ENCODE data around the gene RTEL1. TPM values are rescaled to one million over a fixed set of nuclear protein-coding genes. Genes with fewer than 3 reads are reported as not detected.

The RTEL1 gene
- total and polyA plus RNA-seq, 9 of the 15 experiments (the other 6 are each of a cell fraction or from before 2014, with no cell fraction given): 0.36 to 61.0 (median 17.9) TPM

DNA sequence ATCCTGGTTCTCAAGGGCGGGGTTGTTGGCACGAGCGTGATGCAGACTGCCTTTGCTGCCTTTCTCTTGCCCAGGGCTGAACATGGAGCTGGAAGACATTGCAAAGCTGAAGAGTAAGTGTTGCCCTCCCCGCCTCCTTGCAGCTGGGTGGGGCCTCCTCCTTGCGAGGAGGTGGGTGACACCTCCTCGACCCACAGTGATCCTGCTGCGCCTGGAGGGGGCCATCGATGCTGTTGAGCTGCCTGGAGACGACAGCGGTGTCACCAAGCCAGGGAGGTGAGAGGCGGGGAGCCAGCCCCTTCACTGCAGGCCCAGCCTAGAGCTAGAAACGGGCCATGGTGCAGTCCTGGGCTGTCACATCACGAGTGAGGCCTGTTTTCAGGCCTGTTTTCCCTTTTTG is 20.0 kb downstream of the RTEL1 start:
- H2AFZ ChIP-seq (ENCODE audit: low read depth, low read length): no peak overlapping the region
- peaks cover 77% of the 10 kb centered on the region; the same call in 2 of the 3 replicates for H3K36me3 ChIP-seq (ENCODE audit: control insufficient read depth, insufficient read depth, low read length)
- 80% methylated on average over 13 of the region's 13 CpGs for WGBS (ENCODE audit: insufficient coverage, low coverage, missing lambda C conversion rate)
- H3K27ac ChIP-seq (ENCODE audit: extremely low read depth, low read depth, low read length): no peak overlapping the region
- no peaks in the 10 kb centered on the region for H3K9me3 ChIP-seq (replicated peaks; ENCODE audit: control insufficient read depth, insufficient read depth, low read depth, low read length)
- no TSS peak for BruUV-seq (replicated peaks)
- FAIRE-seq: no peak
- no peaks in the 10 kb centered on the region for H3K79me2 ChIP-seq (ENCODE audit: control insufficient read depth, insufficient read depth, low read length)
- no peak for ATAC-seq
- ChIA-PET CTCF (ENCODE audit: low intra/inter-chr PET ratio) (no interaction called here), POLR2A (no interaction called here)
- no peaks in the 10 kb centered on the region for H3K9me1 ChIP-seq (ENCODE audit: control insufficient read depth, insufficient read depth, low read length)
- H4K20me1 ChIP-seq (replicated peaks; ENCODE audit: control insufficient read depth, insufficient read depth, low read length): no peaks in the 10 kb centered on the region
- in situ Hi-C loops (cut with MboI) (no loop called here), intact Hi-C loops (cut with micrococcal nuclease) (no loop called here)
- no peak overlapping the region for H3K4me3 ChIP-seq
- no peak for DNase-seq (ENCODE audit: extremely low read depth in 1 of 4, low spot score in 3 of 4)
- H3K9ac ChIP-seq (ENCODE audit: insufficient read depth in 1 of 2, low read depth in 2 of 2, low read length in 2 of 2): 0 out of 4 replicates have a peak overlapping the region, but pooled peaks of 1 of the 2 experiments have one; percentile 17
- no peaks in the 10 kb centered on the region for H3K27me3 ChIP-seq (ENCODE audit: control insufficient read depth in 2 of 2, insufficient read depth in 2 of 2, low read length in 2 of 2)
- H3K4me2 ChIP-seq (ENCODE audit: insufficient read depth, low read length): no peak overlapping the region
- H3K4me1 ChIP-seq (replicated peaks in 1 of 2; ENCODE audit: control insufficient read depth in 2 of 2, insufficient read depth in 2 of 2, low read length in 2 of 2): peaks cover 0 to 26% of the 10 kb centered on the region in 2 experiments; a peak in 2 of 5 replicates
- TF ChIP-seq MCM3 (IDR thresholded peaks at IDR 0.05) (no peak), HDAC3 (IDR thresholded peaks at IDR 0.05; ENCODE audit: borderline replicate concordance, partially characterized antibody) (no peak), PHF20 (IDR thresholded peaks at IDR 0.05; ENCODE audit: partially characterized antibody) (no peak), CCNT2 (IDR thresholded peaks at IDR 0.05; ENCODE audit: borderline replicate concordance, extremely low read depth, insufficient read length, low read depth, low read length) (no peak), ELF2 (CRISPR knock-in tag; IDR thresholded peaks at IDR 0.05) (no peak)
- TF ChIP-seq, protein P1, sequence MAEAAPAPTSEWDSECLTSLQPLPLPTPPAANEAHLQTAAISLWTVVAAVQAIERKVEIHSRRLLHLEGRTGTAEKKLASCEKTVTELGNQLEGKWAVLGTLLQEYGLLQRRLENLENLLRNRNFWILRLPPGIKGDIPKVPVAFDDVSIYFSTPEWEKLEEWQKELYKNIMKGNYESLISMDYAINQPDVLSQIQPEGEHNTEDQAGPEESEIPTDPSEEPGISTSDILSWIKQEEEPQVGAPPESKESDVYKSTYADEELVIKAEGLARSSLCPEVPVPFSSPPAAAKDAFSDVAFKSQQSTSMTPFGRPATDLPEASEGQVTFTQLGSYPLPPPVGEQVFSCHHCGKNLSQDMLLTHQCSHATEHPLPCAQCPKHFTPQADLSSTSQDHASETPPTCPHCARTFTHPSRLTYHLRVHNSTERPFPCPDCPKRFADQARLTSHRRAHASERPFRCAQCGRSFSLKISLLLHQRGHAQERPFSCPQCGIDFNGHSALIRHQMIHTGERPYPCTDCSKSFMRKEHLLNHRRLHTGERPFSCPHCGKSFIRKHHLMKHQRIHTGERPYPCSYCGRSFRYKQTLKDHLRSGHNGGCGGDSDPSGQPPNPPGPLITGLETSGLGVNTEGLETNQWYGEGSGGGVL (CRISPR knock-in tag; IDR thresholded peaks at IDR 0.05): no peak
- TF ChIP-seq, protein P2, sequence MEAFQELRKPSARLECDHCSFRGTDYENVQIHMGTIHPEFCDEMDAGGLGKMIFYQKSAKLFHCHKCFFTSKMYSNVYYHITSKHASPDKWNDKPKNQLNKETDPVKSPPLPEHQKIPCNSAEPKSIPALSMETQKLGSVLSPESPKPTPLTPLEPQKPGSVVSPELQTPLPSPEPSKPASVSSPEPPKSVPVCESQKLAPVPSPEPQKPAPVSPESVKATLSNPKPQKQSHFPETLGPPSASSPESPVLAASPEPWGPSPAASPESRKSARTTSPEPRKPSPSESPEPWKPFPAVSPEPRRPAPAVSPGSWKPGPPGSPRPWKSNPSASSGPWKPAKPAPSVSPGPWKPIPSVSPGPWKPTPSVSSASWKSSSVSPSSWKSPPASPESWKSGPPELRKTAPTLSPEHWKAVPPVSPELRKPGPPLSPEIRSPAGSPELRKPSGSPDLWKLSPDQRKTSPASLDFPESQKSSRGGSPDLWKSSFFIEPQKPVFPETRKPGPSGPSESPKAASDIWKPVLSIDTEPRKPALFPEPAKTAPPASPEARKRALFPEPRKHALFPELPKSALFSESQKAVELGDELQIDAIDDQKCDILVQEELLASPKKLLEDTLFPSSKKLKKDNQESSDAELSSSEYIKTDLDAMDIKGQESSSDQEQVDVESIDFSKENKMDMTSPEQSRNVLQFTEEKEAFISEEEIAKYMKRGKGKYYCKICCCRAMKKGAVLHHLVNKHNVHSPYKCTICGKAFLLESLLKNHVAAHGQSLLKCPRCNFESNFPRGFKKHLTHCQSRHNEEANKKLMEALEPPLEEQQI (IDR thresholded peaks at IDR 0.05): no peak
- TF ChIP-seq, protein P3, sequence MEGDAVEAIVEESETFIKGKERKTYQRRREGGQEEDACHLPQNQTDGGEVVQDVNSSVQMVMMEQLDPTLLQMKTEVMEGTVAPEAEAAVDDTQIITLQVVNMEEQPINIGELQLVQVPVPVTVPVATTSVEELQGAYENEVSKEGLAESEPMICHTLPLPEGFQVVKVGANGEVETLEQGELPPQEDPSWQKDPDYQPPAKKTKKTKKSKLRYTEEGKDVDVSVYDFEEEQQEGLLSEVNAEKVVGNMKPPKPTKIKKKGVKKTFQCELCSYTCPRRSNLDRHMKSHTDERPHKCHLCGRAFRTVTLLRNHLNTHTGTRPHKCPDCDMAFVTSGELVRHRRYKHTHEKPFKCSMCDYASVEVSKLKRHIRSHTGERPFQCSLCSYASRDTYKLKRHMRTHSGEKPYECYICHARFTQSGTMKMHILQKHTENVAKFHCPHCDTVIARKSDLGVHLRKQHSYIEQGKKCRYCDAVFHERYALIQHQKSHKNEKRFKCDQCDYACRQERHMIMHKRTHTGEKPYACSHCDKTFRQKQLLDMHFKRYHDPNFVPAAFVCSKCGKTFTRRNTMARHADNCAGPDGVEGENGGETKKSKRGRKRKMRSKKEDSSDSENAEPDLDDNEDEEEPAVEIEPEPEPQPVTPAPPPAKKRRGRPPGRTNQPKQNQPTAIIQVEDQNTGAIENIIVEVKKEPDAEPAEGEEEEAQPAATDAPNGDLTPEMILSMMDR (IDR thresholded peaks at IDR 0.05 in 2 of 3, conservative IDR thresholded peaks at IDR 0.05 in 1 of 3; ENCODE audit: insufficient read depth in 2 of 3, low read depth in 1 of 3, low read length in 3 of 3): no peak
